Activated T-helper 1 cell treated with anti-CD3 and anti-CD28 coated beads, Interleukin-2, amount 50 U/mL, for 16 hours (primary cell): ENCODE results near the gene KRTAP12-2.
"Not testable (repeated sequence)": the region's sequence is repeated elsewhere in the genome, so short reads cannot be mapped to it uniquely, and the experiment has no call there.

ENCODE experiments used
- DNase-seq, 2 donors: peaks; one replicate each; pipeline ENCODE4 v3.0.0-alpha.2; 2020; ENCODE audit warnings: low read depth in 1 of 2, low spot score in 1 of 2

KRTAP12-2 gene

GRCh38 chr21:44632067-44632466 lies 34.7 kb downstream of the KRTAP12-2 start:
- DNase-seq: no peak

- DNase-seq: no peak
Observed at GRCh38 chr21:44630440-44630839, 36.3 kb downstream of the KRTAP12-2 start.

GRCh38 chr21:44628707-44629391 lies 37.9 kb downstream of the KRTAP12-2 start:
- DNase-seq: no peak

GRCh38 chr21:44627831-44628233 lies 38.9 kb downstream of the KRTAP12-2 start:
- DNase-seq: not testable (repeated sequence)

- not testable (repeated sequence) for DNase-seq
Observed at GRCh38 chr21:44627181-44627822, 39.4 kb downstream of the KRTAP12-2 start.

- DNase-seq: no peak
Observed at GRCh38 chr21:44626673-44627143, 40.0 kb downstream of the KRTAP12-2 start, which contains the start of gene KRTAP10-9. Gene KRTAP10-9 (plus strand): TSS chr21:44627093. CDS start chr21:44627172, 79 bp downstream.

GRCh38 chr21:44626262-44626661 lies 40.5 kb downstream of the KRTAP12-2 start:
- no peak for DNase-seq

GRCh38 chr21:44625756-44626155 lies 41.0 kb downstream of the KRTAP12-2 start:
- no peak for DNase-seq

- no peak for DNase-seq
Observed at GRCh38 chr21:44623575-44623974, 43.2 kb downstream of the KRTAP12-2 start.

GRCh38 chr21:44619886-44620285 lies 46.8 kb downstream of the KRTAP12-2 start:
- DNase-seq: no peak

GRCh38 chr21:44618909-44619308 lies 47.8 kb downstream of the KRTAP12-2 start:
- peak; percentile 36 to 43 for DNase-seq

- DNase-seq: no peak
Observed at GRCh38 chr21:44618504-44618903, 48.2 kb downstream of the KRTAP12-2 start.

- DNase-seq: no peak
Observed at GRCh38 chr21:44617071-44617501, 49.6 kb downstream of the KRTAP12-2 start.

GRCh38 chr21:44616591-44616926 lies 50.2 kb downstream of the KRTAP12-2 start:
- no peak for DNase-seq
